SU-DHL-6 (cell line): Measurements from ENCODE around the gene PSME2.

Experiments
- H2AFZ ChIP-seq: fragments of 200-600 bp; sonication (generic); 2 replicates; pipeline ENCODE4 v1.6.1; 2014; ENCODE audit warnings: low read depth, mild to moderate bottlenecking, moderate library complexity, mixed read lengths, antibody characterized with exemption, low read length; ENCODE audit not compliant: severe bottlenecking
- H3F3A ChIP-seq: fragments of 200-600 bp; shearing (Covaris generic); 2 replicates; pipeline ENCODE4 v1.6.0; 2016; ENCODE audit warnings: antibody characterized with exemption, mild to moderate bottlenecking; ENCODE audit not compliant: insufficient read depth
- H3K27ac ChIP-seq: fragments of 200-600 bp; sonication (generic); 2 replicates; pipeline ENCODE4 v1.5.1; 2016; ENCODE audit warnings: low read depth, mild to moderate bottlenecking, low read length, moderate library complexity, mixed read lengths
- H3K27me3 ChIP-seq: fragments of 200-600 bp; sonication (generic), shearing (Covaris generic); 2 replicates; pipeline ENCODE4 v1.6.0; 2014; ENCODE audit warnings: mild to moderate bottlenecking, low read length
- H3K36me3 ChIP-seq: fragments of 200-600 bp; sonication (generic); 2 replicates; pipeline ENCODE4 v1.6.1; 2014; ENCODE audit warnings: mild to moderate bottlenecking, low read length, mixed read lengths
- H3K4me2 ChIP-seq: fragments of 300-600, 200-600 bp; shearing (Covaris generic), sonication (generic); 2 replicates; pipeline ENCODE4 v1.6.0; 2014; ENCODE audit warnings: low read length, low read depth, mild to moderate bottlenecking; ENCODE audit not compliant: poor library complexity, severe bottlenecking
- H3K4me3 ChIP-seq: fragments of 200-600 bp; sonication (generic); 2 replicates; pipeline ENCODE4 v1.5.1; 2014; ENCODE audit warnings: antibody characterized with exemption, low read length, mild to moderate bottlenecking, mixed read lengths; ENCODE audit not compliant: insufficient read depth, poor library complexity, severe bottlenecking
- H3K79me2 ChIP-seq: fragments of 200-600 bp; sonication (generic); 2 replicates; pipeline ENCODE4 v1.6.1; 2014; ENCODE audit warnings: mild to moderate bottlenecking, low read length, moderate library complexity; ENCODE audit not compliant: insufficient read depth
- H3K9ac ChIP-seq: fragments of 200-600 bp; sonication (generic); 2 replicates; pipeline ENCODE4 v1.7.0; 2014; ENCODE audit warnings: mild to moderate bottlenecking, low read length
- H3K9me2 ChIP-seq: fragments of 200-600 bp; sonication (generic); replicated peaks from 2 replicates; pipeline ENCODE4 v1.6.1; 2014; ENCODE audit warnings: low read length; ENCODE audit not compliant: insufficient read depth
- H3K9me3 ChIP-seq: fragments of 200-600 bp; sonication (generic); 2 replicates; pipeline ENCODE4 v1.6.1; 2014; ENCODE audit warnings: low read length, mixed read lengths; ENCODE audit not compliant: insufficient read depth
- H4K20me1 ChIP-seq: fragments of 200-600 bp; sonication (generic); 2 replicates; pipeline ENCODE4 v1.6.1; 2014; ENCODE audit warnings: low read depth, mild to moderate bottlenecking, antibody characterized with exemption, low read length, moderate library complexity, mixed read lengths
- CTCF ChIP-seq: fragments of 200-600 bp; sonication (generic); IDR thresholded peaks from one replicate; pipeline ENCODE4 v1.5.1; 2017; ENCODE audit warnings: antibody characterized with exemption, mild to moderate bottlenecking, low read length, moderate library complexity; ENCODE audit not compliant: insufficient read depth, poor library complexity, severe bottlenecking
- EZH2phosphoT487 ChIP-seq: fragments of 200-600 bp; sonication (generic), shearing (Covaris generic); conservative IDR thresholded peaks from 2 replicates; pipeline ENCODE4 v1.6.1; 2018; ENCODE audit warnings: mild to moderate bottlenecking, antibody characterized with exemption, low read length, moderate library complexity, mixed read lengths

The PSME2 gene

DNA sequence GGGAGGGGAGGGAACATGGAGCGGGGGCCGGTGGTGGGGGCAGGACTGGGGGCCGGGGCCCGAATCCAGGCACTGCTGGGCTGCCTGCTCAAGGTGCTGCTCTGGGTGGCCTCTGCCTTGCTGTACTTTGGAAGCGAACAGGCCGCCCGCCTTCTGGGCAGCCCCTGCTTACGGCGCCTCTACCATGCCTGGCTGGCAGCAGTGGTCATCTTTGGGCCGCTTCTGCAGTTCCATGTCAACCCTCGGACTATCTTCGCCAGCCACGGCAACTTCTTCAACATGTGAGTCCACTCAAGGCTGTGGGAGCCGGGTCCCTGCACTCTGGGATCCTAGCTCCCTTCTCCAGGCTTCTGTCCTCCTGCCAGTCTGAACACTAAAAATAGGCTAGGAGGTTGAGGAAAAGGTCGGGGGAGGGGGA, 14.9 kb downstream of the PSME2 start:
- Histone ChIP-seq H3K27ac (no peak overlapping the region), H3K36me3 (no peaks in the 10 kb centered on the region), H3K27me3 (no peaks in the 10 kb centered on the region), H3K79me2 (no peaks in the 10 kb centered on the region), H3K9ac (no peak overlapping the region), H3K4me2 (no peak overlapping the region), H3F3A (peaks cover 6% of the 10 kb centered on the region), H3K9me2 (no peaks in the 10 kb centered on the region), H4K20me1 (no peaks in the 10 kb centered on the region), H2AFZ (no peak overlapping the region), H3K4me3 (no peak overlapping the region), H3K9me3 (no peaks in the 10 kb centered on the region)
- no peak for TF ChIP-seq CTCF
- TF ChIP-seq EZH2phosphoT487 = no peak

DNA sequence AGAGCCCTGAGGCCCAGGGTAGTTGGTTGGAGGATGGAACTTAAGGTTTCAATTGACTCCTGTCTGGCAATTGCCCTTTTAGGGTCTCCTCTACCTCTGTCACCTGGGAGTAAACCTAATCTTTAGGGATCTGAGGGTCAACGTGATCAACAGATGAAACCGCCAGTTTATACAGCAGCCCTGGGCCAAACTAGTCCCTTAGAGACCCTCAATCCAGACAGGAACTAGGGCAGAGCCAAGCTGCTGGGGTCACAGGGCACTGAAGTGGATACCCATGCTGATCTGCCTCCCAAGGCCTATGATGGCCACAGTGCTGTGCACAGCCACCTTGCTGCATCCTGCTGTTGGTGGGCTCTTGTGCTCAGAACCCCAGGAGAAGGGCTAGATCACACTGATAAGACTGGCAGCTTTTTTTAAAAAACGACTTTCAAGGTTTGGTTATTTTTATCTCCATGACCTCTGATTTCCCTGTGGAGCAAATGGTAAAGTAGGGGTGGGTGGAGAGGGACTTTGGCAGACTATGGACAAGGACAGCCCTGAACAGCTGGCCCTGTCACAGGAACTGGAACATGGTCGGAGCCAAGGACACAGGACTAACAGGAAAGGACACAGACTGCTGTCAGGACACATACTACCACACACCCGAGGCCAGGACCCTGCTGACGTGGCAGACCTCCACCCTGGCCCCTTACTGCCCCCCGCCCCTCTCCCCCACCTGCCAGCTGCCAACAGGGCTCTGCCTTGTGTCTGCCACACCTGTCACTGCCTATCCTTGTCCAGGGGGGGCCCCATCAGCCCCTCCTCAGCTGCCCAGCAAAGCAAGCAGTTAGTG, 15.5 kb downstream of the PSME2 start:
- Histone ChIP-seq H3K27ac (no peak overlapping the region), H2AFZ (no peak overlapping the region), H3K79me2 (no peaks in the 10 kb centered on the region), H3K4me2 (no peak overlapping the region), H3K27me3 (no peaks in the 10 kb centered on the region), H3K9me2 (no peaks in the 10 kb centered on the region), H3K9ac (no peak overlapping the region), H4K20me1 (no peaks in the 10 kb centered on the region), H3K9me3 (no peaks in the 10 kb centered on the region), H3K4me3 (no peak overlapping the region), H3F3A (peaks cover 5% of the 10 kb centered on the region), H3K36me3 (no peaks in the 10 kb centered on the region)
- TF ChIP-seq EZH2phosphoT487 (no peak), CTCF (no peak)

GRCh38 chr14:24130380-24130716, 16.1 kb downstream of the PSME2 start, which contains the start of gene FITM1:
Gene FITM1 (plus strand): TSS chr14:24130659. CDS start chr14:24131564, 905 bp downstream.
- Histone ChIP-seq H3F3A (peaks cover 3% of the 10 kb centered on the region), H3K9me3 (no peaks in the 10 kb centered on the region), H3K4me2 (no peak within 1 kb of the TSS), H3K4me3 (no peak within 1 kb of the TSS), H3K9ac (no peak within 1 kb of the TSS), H3K36me3 (no peaks in the 10 kb centered on the region), H3K9me2 (no peaks in the 10 kb centered on the region), H3K79me2 (no peaks in the 10 kb centered on the region), H2AFZ (no peak within 1 kb of the TSS), H3K27me3 (no peaks in the 10 kb centered on the region), H4K20me1 (no peaks in the 10 kb centered on the region), H3K27ac (no peak within 1 kb of the TSS)
- no peak for TF ChIP-seq CTCF
- TF ChIP-seq EZH2phosphoT487 = no peak
